HepG2 (cell line): ENCODE measurements around the gene TNRC18. TPM values are rescaled to one million over a fixed set of nuclear protein-coding genes. Genes with fewer than 3 reads are reported as not detected.

Experiments
- E2F1 ChIP-seq: sonication (generic); formaldehyde crosslinking; IDR thresholded peaks from 2 replicates; pipeline ENCODE4 v1.5.0; 2020; ENCODE audit warnings: missing genetic modification reagents
- FOXO1 ChIP-seq: sonication (generic); formaldehyde crosslinking; IDR thresholded peaks from 2 replicates; pipeline ENCODE4 v1.4.0; 2020; ENCODE audit warnings: missing genetic modification reagents
- GPBP1L1 ChIP-seq: sonication (generic); formaldehyde crosslinking; IDR thresholded peaks from 2 replicates; pipeline ENCODE4 v1.5.0; 2020; ENCODE audit warnings: mild to moderate bottlenecking, missing genetic modification reagents
- MLLT10 ChIP-seq: sonication (generic); formaldehyde crosslinking; IDR thresholded peaks from 2 replicates; pipeline ENCODE4 v1.4.0; 2020; ENCODE audit warnings: missing genetic modification reagents
- MNT ChIP-seq: fragments of 450-650 bp; IDR thresholded peaks from 2 replicates; pipeline ENCODE4 v1.6.1; 2016
- MTERF4 ChIP-seq: sonication (generic); formaldehyde crosslinking; IDR thresholded peaks from 2 replicates; pipeline ENCODE4 v1.8.0; 2023; ENCODE audit warnings: mild to moderate bottlenecking, missing genetic modification reagents
- MYPOP ChIP-seq: sonication (generic); formaldehyde crosslinking; IDR thresholded peaks from 2 replicates; pipeline ENCODE4 v1.8.1; 2023; ENCODE audit warnings: mild to moderate bottlenecking, moderate library complexity, missing genetic modification reagents
- NFATC3 ChIP-seq: sonication (generic); formaldehyde crosslinking; IDR thresholded peaks from 2 replicates; pipeline ENCODE4 v1.5.1; 2020; ENCODE audit warnings: mild to moderate bottlenecking, missing genetic modification reagents
- REPIN1 ChIP-seq: sonication (generic); formaldehyde crosslinking; IDR thresholded peaks from 2 replicates; pipeline ENCODE4 v1.8.0; 2022; ENCODE audit warnings: missing genetic modification reagents, low read depth, mild to moderate bottlenecking, borderline replicate concordance
- STAT6 ChIP-seq: sonication (generic); formaldehyde crosslinking; IDR thresholded peaks from 2 replicates; pipeline ENCODE4 v1.4.0; 2020; ENCODE audit warnings: missing genetic modification reagents, mild to moderate bottlenecking, borderline replicate concordance
- TBX2 ChIP-seq: sonication (generic); formaldehyde crosslinking; IDR thresholded peaks from 2 replicates; pipeline ENCODE4 v1.5.0; 2020; ENCODE audit warnings: missing genetic modification reagents, mild to moderate bottlenecking, borderline replicate concordance
- ZNF12 ChIP-seq: sonication (generic); formaldehyde crosslinking; IDR thresholded peaks from 2 replicates; pipeline ENCODE4 v1.5.0; 2020; ENCODE audit warnings: missing genetic modification reagents
- ZNF253 ChIP-seq: sonication (generic); formaldehyde crosslinking; IDR thresholded peaks from 2 replicates; pipeline ENCODE4 v1.8.0; 2022; ENCODE audit warnings: mild to moderate bottlenecking, missing genetic modification reagents, borderline replicate concordance
- ZNF337 ChIP-seq: sonication (generic); formaldehyde crosslinking; IDR thresholded peaks from 2 replicates; pipeline ENCODE4 v1.5.1; 2020; ENCODE audit warnings: missing genetic modification reagents, low read depth, mild to moderate bottlenecking, borderline replicate concordance
- ZNF496 ChIP-seq: sonication (generic); formaldehyde crosslinking; IDR thresholded peaks from 2 replicates; pipeline ENCODE4 v1.8.1; 2023; ENCODE audit warnings: mild to moderate bottlenecking, moderate library complexity, missing genetic modification reagents; ENCODE audit not compliant: insufficient replicate concordance
- ZNF563 ChIP-seq: sonication (generic); formaldehyde crosslinking; IDR thresholded peaks from 2 replicates; pipeline ENCODE4 v1.8.0; 2022; ENCODE audit warnings: mild to moderate bottlenecking, moderate library complexity, missing genetic modification reagents
- ZNF7 ChIP-seq: IDR thresholded peaks from 2 replicates; pipeline ENCODE4 v1.6.1; 2016; ENCODE audit warnings: missing biosample characterization, missing genetic modification reagents
- ZNF768 ChIP-seq: sonication (generic); formaldehyde crosslinking; IDR thresholded peaks from 2 replicates; pipeline ENCODE4 v1.4.0; 2020; ENCODE audit warnings: missing genetic modification reagents
- ZNF780A ChIP-seq: sonication (generic); formaldehyde crosslinking; IDR thresholded peaks from 2 replicates; pipeline ENCODE4 v1.8.0; 2022; ENCODE audit warnings: mild to moderate bottlenecking, missing genetic modification reagents, moderate library complexity
- ZNF781 ChIP-seq: sonication (generic); formaldehyde crosslinking; IDR thresholded peaks from 2 replicates; pipeline ENCODE4 v1.5.1; 2020; ENCODE audit warnings: borderline replicate concordance, mild to moderate bottlenecking, missing genetic modification reagents; ENCODE audit errors: not compliant biosample characterization
- polyA plus RNA-seq, 8 experiments: library from polyadenylated mRNA; depleted of rRNA in 3 of 8; stranded (reverse) in 7 of 8; unstranded in 1 of 8; fragments of >200 nt; fragmentation: Illumina TruSeq in 4 of 8; extraction: Trizol in 4 of 8; gene quantifications; 2 replicates each; pipeline versions ENCODE4 v1.2.1 to v1.2.3, GENCODE V29; 2011 to 2016; ENCODE audit warnings: low read depth in 4 of 8, missing spikeins in 1 of 8, mixed read lengths in 1 of 8; ENCODE audit not compliant: insufficient read depth in 1 of 8
- total RNA-seq, 5 experiments: library from RNA; depleted of rRNA; stranded (reverse); fragments of >200 nt; fragmentation: Illumina TruSeq; extraction: Trizol; gene quantifications; 2 replicates each; pipeline ENCODE4 v1.2.3, GENCODE V29; 2016; ENCODE audit warnings: low read depth in 1 of 5

The TNRC18 gene
- total and polyA plus RNA-seq, 2 of the 13 experiments (the other 11 are each of a cell fraction or from before 2014, with no cell fraction given) = 11.7 to 17.4 TPM

GRCh38 chr7:5429253-5429856, 5.7 kb upstream of the TNRC18 start (continued):
- TF ChIP-seq MYPOP (CRISPR knock-in tag) = peak; percentile 73; the same call in 1 of the 2 replicates
- TF ChIP-seq STAT6 (CRISPR knock-in tag) = no peak
- no peak for TF ChIP-seq MLLT10
- TF ChIP-seq MTERF4 (CRISPR knock-in tag) = 0 out of 2 replicates have a peak, but pooled peaks have one; percentile 32
- TF ChIP-seq NFATC3 (CRISPR knock-in tag) = no peak
- TF ChIP-seq E2F1 (CRISPR knock-in tag) = peak; percentile 26; the same call in 1 of the 2 replicates
- no peak for TF ChIP-seq ZNF496 (CRISPR knock-in tag)
- TF ChIP-seq REPIN1 (CRISPR knock-in tag) = peak; percentile 54; the same call in 1 of the 2 replicates
- TF ChIP-seq ZNF780A = no peak; the same call in 1 of the 2 replicates
- TF ChIP-seq ZNF253 (CRISPR knock-in tag) = no peak
- TF ChIP-seq FOXO1 (CRISPR knock-in tag) = peak; percentile 55
- no peak; the same call in 1 of the 2 replicates for TF ChIP-seq ZNF563
- TF ChIP-seq ZNF781 (CRISPR knock-in tag) = no peak
- TF ChIP-seq ZNF768 (CRISPR knock-in tag) = peak; percentile 5; the same call in 1 of the 2 replicates
- no peak for TF ChIP-seq GPBP1L1 (CRISPR knock-in tag)
- no peak for TF ChIP-seq ZNF7 (CRISPR knock-in tag)
- no peak for TF ChIP-seq ZNF337 (CRISPR knock-in tag)
- TF ChIP-seq MNT = no peak
- no peak for TF ChIP-seq ZNF12
- TF ChIP-seq TBX2 (CRISPR knock-in tag) = peak; percentile 85
